ENCODE results near the gene DKK3. TPM values are rescaled to one million over a fixed set of nuclear protein-coding genes. Genes with fewer than 3 reads are reported as not detected.

Gene DKK3
- total RNA-seq, 1 donor = 94.3 TPM

DNA sequence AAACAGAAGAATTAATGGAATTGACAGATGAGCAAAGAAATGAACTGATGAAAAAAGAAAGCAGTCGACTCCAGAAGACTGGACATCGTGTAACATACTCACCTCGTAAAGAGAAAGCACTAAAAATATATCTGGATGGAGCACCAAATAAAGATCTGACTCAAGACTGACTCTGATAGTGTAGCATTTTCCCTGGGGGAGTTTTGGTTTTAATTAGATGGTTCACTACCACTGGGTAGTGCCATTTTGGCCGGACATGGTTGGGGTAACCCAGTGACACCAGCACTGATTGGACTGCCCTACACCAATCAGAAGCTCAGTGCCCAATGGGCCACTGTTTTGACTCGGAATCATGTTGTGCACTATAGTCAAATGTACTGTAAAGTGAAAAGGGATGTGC is 52.4 kb downstream of the DKK3 start:
- no peak for DNase-seq (ENCODE audit: low read depth)
- TF ChIP-seq, protein P1, sequence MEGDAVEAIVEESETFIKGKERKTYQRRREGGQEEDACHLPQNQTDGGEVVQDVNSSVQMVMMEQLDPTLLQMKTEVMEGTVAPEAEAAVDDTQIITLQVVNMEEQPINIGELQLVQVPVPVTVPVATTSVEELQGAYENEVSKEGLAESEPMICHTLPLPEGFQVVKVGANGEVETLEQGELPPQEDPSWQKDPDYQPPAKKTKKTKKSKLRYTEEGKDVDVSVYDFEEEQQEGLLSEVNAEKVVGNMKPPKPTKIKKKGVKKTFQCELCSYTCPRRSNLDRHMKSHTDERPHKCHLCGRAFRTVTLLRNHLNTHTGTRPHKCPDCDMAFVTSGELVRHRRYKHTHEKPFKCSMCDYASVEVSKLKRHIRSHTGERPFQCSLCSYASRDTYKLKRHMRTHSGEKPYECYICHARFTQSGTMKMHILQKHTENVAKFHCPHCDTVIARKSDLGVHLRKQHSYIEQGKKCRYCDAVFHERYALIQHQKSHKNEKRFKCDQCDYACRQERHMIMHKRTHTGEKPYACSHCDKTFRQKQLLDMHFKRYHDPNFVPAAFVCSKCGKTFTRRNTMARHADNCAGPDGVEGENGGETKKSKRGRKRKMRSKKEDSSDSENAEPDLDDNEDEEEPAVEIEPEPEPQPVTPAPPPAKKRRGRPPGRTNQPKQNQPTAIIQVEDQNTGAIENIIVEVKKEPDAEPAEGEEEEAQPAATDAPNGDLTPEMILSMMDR (IDR thresholded peaks at IDR 0.05; ENCODE audit: insufficient read depth, low read length) = no peak
- no peak overlapping the region for H3K4me3 ChIP-seq (ENCODE audit: low read depth, low read length)

DNA sequence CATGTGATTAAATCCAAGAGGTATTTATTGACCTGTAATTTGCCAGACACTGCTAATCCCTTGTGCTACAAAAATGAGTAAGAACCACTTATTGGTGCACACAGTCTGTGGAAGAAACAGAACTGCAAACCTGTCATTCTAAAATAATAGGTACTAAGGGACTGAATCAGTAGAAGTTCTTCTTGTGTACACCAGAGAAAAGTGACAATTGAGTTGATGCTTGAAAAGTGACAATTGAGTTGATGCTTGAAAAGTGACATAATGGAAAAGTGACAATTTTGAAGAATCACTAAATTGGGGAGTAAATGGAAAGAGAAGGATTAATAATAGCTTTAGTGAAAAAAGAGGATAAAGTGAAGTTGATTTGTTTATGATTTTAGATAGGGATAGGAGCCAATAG is 56.4 kb downstream of the DKK3 start:
- no peak overlapping the region for H3K4me3 ChIP-seq (ENCODE audit: low read depth, low read length)
- TF ChIP-seq, protein P1 (IDR thresholded peaks at IDR 0.05; ENCODE audit: insufficient read depth, low read length) = no peak
- no peak for DNase-seq (ENCODE audit: low read depth)

GRCh38 chr11:11949482-11949881 is 58.9 kb downstream of the DKK3 start:
- no peak overlapping the region for H3K4me3 ChIP-seq (ENCODE audit: low read depth, low read length)
- TF ChIP-seq, protein P1 (IDR thresholded peaks at IDR 0.05; ENCODE audit: insufficient read depth, low read length) = no peak

DNA sequence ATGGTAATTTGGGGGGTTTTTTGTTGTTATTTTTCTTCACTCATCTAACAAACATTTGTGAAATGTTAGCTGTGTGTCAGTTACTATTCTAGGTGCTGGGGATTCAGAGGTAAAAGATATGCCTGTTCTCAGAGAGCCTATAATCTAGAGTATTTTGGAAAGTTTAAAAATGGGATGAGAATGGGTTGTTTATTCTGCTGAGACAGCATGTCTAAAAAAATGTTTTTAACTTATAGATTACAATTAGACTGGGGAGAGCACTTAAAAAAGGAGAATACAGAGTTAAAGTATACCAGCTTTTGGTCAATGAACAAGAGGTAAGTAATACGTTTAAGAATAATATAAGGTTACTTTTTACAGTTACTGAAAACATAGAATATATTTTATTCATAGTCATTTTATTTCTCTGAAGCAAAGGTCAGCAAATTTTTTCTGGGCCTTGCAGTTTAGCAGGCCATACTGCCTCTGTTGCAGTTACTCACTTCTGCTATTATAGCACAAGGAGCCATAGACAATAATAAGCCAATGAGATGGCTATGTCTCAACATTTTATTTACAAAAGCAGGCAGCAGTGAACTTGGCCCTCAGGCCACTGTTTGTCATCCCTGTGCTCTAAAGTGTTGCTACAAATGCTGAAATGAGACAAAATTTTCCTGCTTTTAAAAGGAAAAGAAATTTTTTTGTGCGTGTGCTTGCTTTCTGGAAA is 60.0 kb downstream of the DKK3 start:
- no peak for DNase-seq (ENCODE audit: low read depth)
- no peak overlapping the region for H3K4me3 ChIP-seq (ENCODE audit: low read depth, low read length)
- TF ChIP-seq, protein P1 (IDR thresholded peaks at IDR 0.05; ENCODE audit: insufficient read depth, low read length) = no peak

More at GRCh38 chr11:11949482-11949881, 58.9 kb downstream of the DKK3 start:
- no peak for DNase-seq (ENCODE audit: low read depth)

GRCh38 chr11:11947825-11948224 is 60.6 kb downstream of the DKK3 start:
- TF ChIP-seq, protein P1 (IDR thresholded peaks at IDR 0.05; ENCODE audit: insufficient read depth, low read length) = no peak
- no peak for DNase-seq (ENCODE audit: low read depth)
- H3K4me3 ChIP-seq (ENCODE audit: low read depth, low read length) = no peak overlapping the region

DNA sequence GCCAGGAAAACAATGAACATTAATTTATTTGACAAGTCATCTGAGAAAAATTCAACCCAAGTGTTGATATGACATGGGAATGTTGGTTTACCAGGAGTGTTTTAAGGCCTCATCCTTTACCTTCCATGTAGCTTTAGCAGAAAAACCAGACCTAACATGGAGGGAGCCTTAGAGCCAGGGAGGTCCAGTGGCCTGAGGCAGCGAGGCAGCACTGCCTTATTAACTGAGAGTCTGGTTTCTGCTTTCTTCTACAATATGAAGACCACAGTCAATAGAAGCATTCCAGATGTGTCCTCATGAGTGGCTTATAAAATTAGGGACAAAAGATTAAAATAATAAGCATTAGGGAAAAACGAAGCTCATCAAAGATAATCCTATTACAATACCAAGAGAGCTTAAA is 61.5 kb downstream of the DKK3 start:
- TF ChIP-seq, protein P1 (IDR thresholded peaks at IDR 0.05; ENCODE audit: insufficient read depth, low read length) = no peak
- no peak overlapping the region for H3K4me3 ChIP-seq (ENCODE audit: low read depth, low read length)
- no peak for DNase-seq (ENCODE audit: low read depth)

GRCh38 chr11:11946180-11946579 is 62.2 kb downstream of the DKK3 start:
- DNase-seq (ENCODE audit: low read depth) = peak; percentile 56
- TF ChIP-seq, protein P1 (IDR thresholded peaks at IDR 0.05; ENCODE audit: insufficient read depth, low read length) = no peak
- no peak overlapping the region for H3K4me3 ChIP-seq (ENCODE audit: low read depth, low read length)

All from fibroblast of the aortic adventitia (primary cell).